ENCODE data around the gene ATRNL1.
"Not testable (repeated sequence)": the region's sequence is repeated elsewhere in the genome, so short reads cannot be mapped to it uniquely, and the experiment has no call there.

ATRNL1 gene

DNA sequence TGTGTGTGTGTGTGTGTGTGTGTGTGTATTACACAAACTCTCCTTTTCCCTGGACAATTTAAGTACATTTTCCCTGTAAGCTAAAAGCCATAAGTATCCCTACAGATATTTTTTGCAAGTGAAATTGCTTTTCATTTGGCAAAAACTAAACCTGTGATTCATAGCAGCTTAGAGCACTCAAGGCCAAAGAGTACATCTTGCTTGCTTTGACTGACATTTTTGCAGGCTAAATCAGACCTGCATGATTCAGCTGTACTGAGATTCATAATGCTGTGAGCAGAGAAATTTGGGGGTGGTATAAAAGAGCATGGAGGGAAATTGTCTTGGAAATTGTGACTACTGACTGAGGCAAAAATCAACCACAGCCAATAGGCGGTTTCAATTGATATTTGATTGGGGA is 679.4 kb downstream of the ATRNL1 start:
- DNase-seq, result no peak

DNA sequence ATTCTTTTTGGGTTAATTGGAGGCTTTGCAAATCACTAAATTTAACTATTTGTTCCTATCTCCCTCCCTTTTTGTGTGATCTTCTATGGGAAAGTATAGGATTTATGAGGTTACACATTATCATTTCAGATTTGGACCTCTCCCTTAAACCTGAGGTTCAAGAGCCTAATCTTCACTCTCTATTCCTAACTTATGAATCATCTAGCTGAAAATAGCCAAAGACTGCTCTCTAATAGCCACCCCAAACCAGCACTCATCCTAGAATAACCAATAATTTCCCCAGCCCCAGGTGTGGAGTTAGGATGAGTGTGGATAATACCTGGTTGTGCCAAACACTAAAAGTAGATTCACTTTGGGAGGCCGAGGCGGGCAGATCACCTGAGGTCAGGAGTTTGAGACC is 680.7 kb downstream of the ATRNL1 start:
- DNase-seq, result no peak

DNA sequence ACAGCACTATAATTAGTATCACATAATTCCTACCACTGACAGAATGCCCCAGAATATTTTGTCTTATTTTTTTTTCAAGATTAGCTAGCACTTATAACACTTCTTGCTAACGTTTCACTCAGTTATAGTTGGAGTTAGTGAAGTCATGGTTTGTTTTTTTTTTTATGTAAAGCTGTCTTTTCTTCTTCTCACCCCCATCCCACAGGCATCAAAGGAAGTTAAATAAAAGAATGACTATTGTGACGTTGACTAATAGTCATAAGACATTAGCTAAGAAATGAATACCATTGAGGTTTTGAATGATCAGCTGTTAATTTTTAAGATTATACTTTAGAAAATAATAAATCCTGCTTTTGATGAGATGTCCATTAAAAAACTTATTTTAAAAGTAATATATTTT is 681.6 kb downstream of the ATRNL1 start:
- no peak for DNase-seq

GRCh38 chr10:115777646-115778045 is 684.5 kb downstream of the ATRNL1 start:
- DNase-seq, result no peak

DNA sequence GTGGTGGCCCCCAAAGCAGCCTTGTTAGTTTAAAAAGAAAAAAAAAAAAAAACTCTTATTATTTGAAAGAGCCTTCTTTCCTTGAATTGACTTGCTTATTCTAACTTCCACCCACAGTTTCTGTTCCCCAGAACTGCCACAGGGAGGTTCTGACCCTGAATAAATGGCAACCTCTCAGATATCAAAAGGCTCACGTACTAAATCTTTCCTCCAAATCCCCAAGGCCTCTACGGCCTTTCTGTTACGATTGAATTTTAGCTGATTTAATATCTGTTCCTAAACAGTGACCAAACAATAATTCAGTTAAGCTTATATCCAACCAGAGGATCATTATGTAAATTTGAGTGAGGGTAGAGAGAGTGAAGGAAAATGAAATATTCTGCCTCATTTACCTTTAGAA is 697.1 kb downstream of the ATRNL1 start:
- no peak for DNase-seq

DNA sequence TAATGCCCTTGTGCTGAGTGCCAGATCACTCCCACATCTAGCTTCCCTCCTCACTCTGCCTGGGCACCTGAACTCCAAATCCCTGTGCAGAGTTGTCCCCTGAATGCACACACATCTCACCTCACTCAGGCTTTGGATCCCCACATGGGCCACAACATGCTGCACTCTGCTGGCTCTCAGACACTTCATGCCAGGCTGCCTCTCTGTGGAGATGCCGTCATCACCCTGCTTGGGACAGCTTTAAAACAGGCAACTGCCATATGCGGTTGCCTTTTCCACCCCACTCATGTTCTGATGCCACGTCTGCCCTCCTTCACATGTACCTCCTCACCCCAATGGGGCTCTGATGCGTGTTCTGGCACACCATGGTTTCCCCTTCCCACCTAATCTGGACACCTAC is 702.8 kb downstream of the ATRNL1 start:
- no peak for DNase-seq

DNA sequence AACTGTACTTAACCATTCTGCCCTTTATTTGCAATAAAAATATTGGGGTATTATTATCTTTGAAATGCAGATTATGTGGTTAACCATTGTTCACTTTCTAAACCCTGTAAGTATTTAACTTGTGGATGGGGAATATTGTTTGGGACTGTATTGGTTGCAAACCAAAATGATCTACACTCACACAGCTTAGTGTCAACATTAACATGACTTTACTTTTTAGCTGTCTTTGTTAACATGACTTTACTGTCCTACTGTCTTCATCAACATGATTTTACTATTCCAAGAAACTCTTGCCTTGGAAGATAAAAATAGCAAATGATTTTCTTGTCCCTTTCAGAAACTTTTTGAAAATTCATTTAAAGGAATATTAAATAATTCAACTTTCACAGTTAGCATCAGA is 708.3 kb downstream of the ATRNL1 start:
- DNase-seq, result no peak

DNA sequence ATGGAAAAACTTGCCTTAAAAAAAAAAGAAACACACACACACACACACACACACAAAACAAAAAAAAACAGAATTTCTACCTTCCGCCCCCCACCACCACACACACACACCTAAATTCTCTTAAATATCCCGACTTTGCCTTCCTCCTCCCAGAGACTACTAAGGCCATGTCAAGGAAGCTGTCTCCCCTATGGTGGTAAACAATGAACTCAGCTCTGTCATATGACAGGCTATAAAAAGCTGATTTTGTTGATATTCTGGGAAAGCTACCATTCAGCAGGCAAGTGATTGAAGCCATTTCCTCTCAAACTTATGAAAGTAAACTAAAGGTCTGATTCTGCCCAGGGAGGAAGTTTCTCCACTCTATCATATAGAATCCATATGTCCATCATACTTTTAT is 708.8 kb downstream of the ATRNL1 start:
- no peak for DNase-seq

GRCh38 chr10:115802911-115803310 is 709.7 kb downstream of the ATRNL1 start:
- no peak for DNase-seq

GRCh38 chr10:115814542-115814941 is 721.4 kb downstream of the ATRNL1 start:
- DNase-seq, result no peak

GRCh38 chr10:115818012-115818411 is 724.8 kb downstream of the ATRNL1 start:
- no peak for DNase-seq

DNA sequence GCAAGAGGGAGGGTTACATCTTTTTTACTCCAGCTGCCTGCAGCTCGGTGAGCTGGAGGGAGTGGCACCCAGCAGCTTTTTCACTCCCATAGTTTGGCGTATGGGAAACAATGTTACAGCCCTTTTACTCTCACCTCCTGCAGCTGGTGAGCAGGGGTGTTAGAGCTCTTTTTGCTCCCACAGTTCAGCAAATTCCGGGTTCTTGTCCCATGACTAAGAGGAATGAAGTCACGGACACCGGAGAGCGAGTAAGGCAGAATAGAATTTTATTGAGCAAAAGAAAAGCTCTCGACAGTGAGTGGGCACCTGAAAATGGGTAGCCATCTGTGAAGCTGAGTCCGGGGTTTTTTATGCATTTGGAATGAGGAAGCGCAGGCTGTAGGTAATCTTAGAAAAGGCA is 733.2 kb downstream of the ATRNL1 start:
- no peak for DNase-seq

- no peak for DNase-seq
These were observed 734.3 kb downstream of the ATRNL1 start for GRCh38 chr10:115827231-115828009.

DNA sequence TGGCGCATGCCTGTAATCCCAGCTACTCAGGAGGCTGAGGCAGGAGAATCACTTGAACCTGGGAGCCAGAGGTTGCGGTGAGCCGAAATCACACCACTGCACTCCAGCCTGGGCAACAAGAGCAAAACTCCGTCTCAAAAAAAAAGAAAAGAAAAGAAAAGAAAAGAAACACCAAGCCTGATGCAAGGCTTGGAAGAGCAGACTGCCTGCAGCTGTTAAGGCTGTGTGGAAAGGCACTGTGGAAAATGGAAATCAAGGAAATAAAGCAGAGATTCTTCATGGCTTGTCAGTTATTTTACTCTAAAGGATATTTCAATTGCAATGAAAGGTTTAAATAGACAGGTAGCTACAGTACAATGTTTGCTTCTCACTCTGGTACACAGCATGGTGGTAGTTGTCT is 735.0 kb downstream of the ATRNL1 start:
- DNase-seq, result not testable (repeated sequence)

- DNase-seq, result no peak
These were observed 736.5 kb downstream of the ATRNL1 start for GRCh38 chr10:115829521-115830205.

- no peak for DNase-seq
These were observed 737.3 kb downstream of the ATRNL1 start for GRCh38 chr10:115830265-115830970.

DNA sequence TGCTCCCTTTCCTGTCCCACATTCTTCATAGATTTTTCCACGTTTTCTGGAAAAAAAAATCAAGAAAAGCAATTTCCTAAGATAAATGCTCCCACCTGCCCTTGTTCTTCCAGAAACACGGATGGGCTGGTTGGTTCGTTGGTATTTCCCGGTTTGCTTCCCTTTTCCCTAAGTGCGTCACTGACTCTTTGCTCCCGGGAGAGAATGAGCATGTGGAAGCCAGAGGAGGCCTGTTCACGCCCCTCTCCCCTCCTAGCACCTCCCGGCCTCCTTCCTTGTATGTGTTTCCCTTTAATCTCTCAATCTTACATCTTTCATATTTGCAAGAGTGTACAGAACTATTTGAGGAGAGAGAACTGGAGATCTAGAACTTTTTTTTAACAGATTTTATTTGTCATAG is 737.9 kb downstream of the ATRNL1 start:
- DNase-seq, result no peak

DNA sequence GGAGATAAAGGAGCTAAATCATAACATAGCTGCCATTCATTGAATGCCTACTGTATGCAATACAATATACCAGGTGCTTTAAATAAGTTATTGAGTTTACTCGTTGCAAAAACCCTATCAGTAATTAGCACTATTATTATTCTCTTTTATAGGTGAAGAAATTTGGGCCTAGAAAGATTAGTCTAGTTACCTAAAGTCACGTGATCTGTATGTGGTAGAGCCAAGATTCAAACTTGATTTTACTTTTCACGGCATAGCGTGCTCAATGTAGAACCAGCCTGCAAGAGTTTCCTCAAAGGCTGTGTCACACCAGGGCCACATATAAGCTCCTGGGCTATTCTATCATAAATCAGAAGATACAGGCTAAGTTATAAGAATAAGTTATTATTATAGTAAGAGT is 740.0 kb downstream of the ATRNL1 start:
- no peak for DNase-seq

DNA sequence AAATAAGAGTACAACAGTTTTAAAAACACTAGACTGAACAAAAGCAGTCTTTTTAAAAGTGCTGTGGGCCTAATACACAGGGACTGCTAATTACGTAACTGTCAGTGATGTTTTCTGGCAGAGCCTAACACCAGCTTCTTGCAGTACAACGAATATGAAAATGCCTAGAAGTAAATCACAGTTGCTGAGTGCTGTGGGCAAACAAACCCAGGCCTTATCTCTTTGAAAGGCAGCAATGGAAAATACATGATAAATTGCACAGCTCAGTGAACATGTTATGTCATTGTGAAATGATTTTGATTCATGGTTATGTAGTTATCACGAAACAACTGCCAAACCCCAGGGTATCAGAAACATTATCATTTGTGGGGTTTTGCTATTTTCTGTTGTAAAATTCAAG is 751.4 kb downstream of the ATRNL1 start:
- no peak for DNase-seq

- DNase-seq, result no peak
These were observed 752.8 kb downstream of the ATRNL1 start for GRCh38 chr10:115845921-115846320.

DNA sequence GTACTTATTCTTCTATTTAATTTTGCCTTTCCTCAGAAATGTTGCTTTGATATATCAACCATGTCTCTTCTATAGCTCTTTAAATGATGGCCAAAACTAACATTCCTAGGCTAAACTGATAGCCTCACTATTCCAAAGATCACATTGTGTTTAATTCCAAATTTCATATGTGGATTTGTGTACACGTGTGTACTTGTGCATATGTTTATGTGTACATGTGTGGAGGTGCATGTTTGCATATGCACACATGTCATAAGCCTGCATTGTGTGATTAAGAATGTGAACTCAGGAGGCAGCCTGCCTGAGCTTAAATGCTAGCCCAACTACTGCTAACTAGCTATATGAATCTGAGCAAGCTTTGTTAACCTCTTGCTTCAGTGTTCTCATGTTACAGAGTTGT is 753.4 kb downstream of the ATRNL1 start:
- no peak for DNase-seq

GRCh38 chr10:115849197-115849596 is 756.0 kb downstream of the ATRNL1 start:
- no peak for DNase-seq

- no peak for DNase-seq
These were observed 757.5 kb downstream of the ATRNL1 start for GRCh38 chr10:115850666-115851065.

DNA sequence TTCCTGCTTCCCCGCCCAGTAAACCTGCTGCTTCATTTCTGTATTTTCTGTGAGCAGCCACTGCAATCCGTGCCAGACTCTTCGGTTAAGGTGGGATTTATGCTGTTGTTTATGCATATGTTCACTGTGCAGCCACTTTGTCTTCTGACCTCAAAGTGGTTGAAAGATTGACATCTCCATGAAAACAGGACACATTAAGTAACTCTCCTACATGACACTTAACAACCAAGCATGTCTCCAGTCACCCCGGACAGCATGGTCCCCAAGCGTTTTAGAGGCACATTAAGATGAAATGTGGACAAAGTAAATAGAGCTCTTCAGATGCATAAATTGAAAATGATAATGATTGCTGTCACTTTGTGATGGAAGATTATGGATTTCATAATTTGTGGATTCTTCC is 758.5 kb downstream of the ATRNL1 start:
- DNase-seq, result no peak
